PFSK-1 (cell line): Measurements from ENCODE around the gene USH1C.

Experiments
- FOXP2 ChIP-seq: optimal IDR thresholded peaks from 2 replicates; pipeline ENCODE3; 2011; ENCODE audit warnings: borderline replicate concordance, control low read depth, inconsistent platforms; ENCODE audit not compliant: insufficient read depth; ENCODE audit errors: extremely low read length, extremely low read depth
- POLR2AphosphoS5 ChIP-seq: IDR thresholded peaks from 2 replicates; pipeline ENCODE4 v1.6.1; 2012; ENCODE audit warnings: low read depth, mild to moderate bottlenecking, control low read depth, low read length, moderate library complexity
- REST ChIP-seq, 2 experiments: IDR thresholded peaks; 2 replicates each; pipeline versions ENCODE4 v1.6.1 to v1.8.0; 2011 to 2012; ENCODE audit warnings: low read depth in 2 of 2, low read length in 2 of 2, control low read depth in 1 of 2, inconsistent platforms in 1 of 2, mild to moderate bottlenecking in 1 of 2, moderate library complexity in 1 of 2; ENCODE audit not compliant: insufficient read depth in 1 of 2
- SIN3A ChIP-seq: IDR thresholded peaks from 2 replicates; pipeline ENCODE4 v1.6.1; 2012; ENCODE audit warnings: mild to moderate bottlenecking, low read length, moderate library complexity, borderline replicate concordance; ENCODE audit not compliant: insufficient read depth
- TAF1 ChIP-seq: IDR thresholded peaks from 2 replicates; pipeline ENCODE4 v1.6.1; 2012; ENCODE audit warnings: low read length, control low read depth, borderline replicate concordance; ENCODE audit not compliant: insufficient read depth

The USH1C gene

GRCh38 chr11:17463546-17464174, 80.6 kb downstream of the USH1C start:
- TF ChIP-seq TAF1 (no peak), REST (IDR thresholded peaks at IDR 0.05; ENCODE audit: insufficient read depth in 1 of 2, low read depth in 2 of 2, low read length in 2 of 2) (no peak), SIN3A (no peak), FOXP2 (no peak), POLR2AphosphoS5 (no peak)

- TF ChIP-seq SIN3A (no peak), POLR2AphosphoS5 (no peak), FOXP2 (no peak), TAF1 (no peak), REST (IDR thresholded peaks at IDR 0.05; ENCODE audit: insufficient read depth in 1 of 2, low read depth in 2 of 2, low read length in 2 of 2) (no peak)
Measured at GRCh38 chr11:17462940-17463339, 81.3 kb downstream of the USH1C start.

- TF ChIP-seq POLR2AphosphoS5 (no peak), REST (IDR thresholded peaks at IDR 0.05; ENCODE audit: insufficient read depth in 1 of 2, low read depth in 2 of 2, low read length in 2 of 2) (no peak), SIN3A (no peak), TAF1 (no peak), FOXP2 (no peak)
Measured at GRCh38 chr11:17460406-17460805, 83.8 kb downstream of the USH1C start.

GRCh38 chr11:17459236-17459896, 84.8 kb downstream of the USH1C start:
- TF ChIP-seq POLR2AphosphoS5 (no peak), FOXP2 (no peak), REST (IDR thresholded peaks at IDR 0.05; ENCODE audit: insufficient read depth in 1 of 2, low read depth in 2 of 2, low read length in 2 of 2) (no peak), TAF1 (no peak), SIN3A (no peak)

GRCh38 chr11:17458268-17458667, 85.9 kb downstream of the USH1C start:
- TF ChIP-seq FOXP2 (no peak), SIN3A (no peak), REST (IDR thresholded peaks at IDR 0.05; ENCODE audit: insufficient read depth in 1 of 2, low read depth in 2 of 2, low read length in 2 of 2) (no peak), POLR2AphosphoS5 (no peak), TAF1 (no peak)
